Fibroblast of skin of left quadriceps (primary cell): Measurements from ENCODE around the gene IL17F.
A peak's percentile ranks its signal among the peaks of the same experiment; 100 is the strongest.

Experiments used
- DNase-seq, 2 experiments: peaks; one replicate each; pipeline ENCODE4 v3.0.0-alpha.2; 2013; ENCODE audit warnings: low read depth in 2 of 2

The IL17F gene

GRCh38 chr6:52244400-52244799 is at the start of gene IL17F:
IL17F (minus strand) TSS chr6:52244500; CDS start chr6:52244429, 71 bp downstream.
- DNase-seq: no peak

DNA sequence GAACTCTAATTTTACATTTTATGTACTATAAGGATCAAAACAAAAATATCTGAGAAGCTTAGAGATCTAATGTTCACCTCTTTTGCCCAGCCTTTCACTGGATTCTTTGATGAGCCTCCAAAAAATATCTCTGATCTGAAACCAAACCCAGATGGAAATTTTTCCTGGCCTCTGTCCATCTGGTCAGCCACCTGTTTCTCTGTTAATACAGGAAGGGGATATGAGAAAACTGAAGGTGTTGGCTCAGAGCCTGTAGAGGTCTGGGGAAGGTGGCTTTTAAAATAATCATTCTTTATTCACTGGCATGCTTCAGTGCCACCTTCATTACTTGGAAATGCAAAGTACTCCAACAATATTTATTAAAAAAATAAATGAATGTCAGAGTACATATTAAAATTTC is 48.8 kb upstream of the IL17F start:
- no peak for DNase-seq

- DNase-seq: no peak
Observed at GRCh38 chr6:52288841-52289240, 44.5 kb upstream of the IL17F start.

DNA sequence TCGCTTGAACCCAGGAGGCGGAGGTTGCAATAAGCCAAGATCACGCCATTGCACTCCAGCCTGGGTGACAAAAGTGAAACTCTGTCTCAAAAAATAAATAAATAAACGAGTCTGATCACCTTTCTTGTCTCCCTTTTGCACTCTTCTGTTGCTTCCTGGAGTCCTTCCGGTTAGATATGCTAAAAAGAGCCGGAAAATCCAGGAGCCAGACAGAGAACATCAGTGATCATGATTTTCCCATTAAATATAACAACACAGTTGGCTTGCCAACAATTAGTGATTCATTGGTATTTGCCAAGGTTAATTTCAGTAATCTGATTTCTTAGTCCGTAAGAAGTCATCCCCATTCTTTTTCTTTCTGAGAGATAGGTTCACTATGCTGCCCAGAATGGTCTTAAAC is 43.9 kb upstream of the IL17F start:
- no peak for DNase-seq

GRCh38 chr6:52286798-52287432 is 42.6 kb upstream of the IL17F start:
- DNase-seq: peak; percentile 37 to 53

DNA sequence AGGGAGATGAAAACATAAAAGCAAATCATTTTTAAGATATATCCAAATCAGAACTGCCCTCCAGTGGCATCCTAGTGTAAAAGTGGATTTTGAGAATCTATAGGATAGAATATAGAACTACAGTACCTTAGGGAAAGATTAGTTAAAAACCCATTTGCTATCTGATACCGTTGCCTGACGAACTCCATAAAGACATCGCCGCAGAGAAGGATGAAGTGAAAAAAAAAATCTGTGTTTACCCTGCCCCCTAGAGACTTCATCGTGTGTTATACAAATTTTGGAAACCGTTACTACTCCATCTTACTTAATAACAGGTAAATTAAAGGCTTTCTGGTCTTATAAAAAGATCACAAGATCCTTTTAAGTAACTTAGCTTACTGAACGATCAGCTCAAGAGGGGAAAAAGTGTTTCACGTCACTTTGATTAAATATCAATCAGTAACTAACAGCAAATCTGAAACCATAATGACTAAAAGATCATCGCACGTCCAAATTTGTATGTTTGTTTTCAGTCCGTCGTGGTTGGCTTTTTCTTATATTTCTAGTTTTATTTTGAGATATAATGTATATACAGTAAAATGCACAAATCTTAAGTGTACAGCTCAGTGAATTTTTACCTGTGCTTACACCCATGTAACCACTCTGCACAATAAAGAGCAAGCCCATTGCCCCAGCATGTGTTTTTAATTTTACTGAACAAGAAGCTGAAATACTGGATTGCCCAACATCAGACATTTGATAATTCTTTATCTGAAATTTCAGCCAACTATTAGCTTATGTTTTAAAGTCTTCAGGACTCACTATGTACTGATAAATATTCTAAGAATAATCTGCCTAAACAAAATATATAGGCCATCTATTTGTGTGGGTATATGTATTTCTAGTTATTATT is 41.1 kb upstream of the IL17F start:
- DNase-seq: peak in 1 of 2 experiments; percentile 28

GRCh38 chr6:52284460-52285176 is 40.3 kb upstream of the IL17F start, which contains the start of gene MCM3:
MCM3 (minus strand) TSS chr6:52284742; CDS start chr6:52284674, 68 bp downstream.
- peak; percentile 98 to 99 for DNase-seq

GRCh38 chr6:52284131-52284459 is 39.8 kb upstream of the IL17F start:
- no peak for DNase-seq

DNA sequence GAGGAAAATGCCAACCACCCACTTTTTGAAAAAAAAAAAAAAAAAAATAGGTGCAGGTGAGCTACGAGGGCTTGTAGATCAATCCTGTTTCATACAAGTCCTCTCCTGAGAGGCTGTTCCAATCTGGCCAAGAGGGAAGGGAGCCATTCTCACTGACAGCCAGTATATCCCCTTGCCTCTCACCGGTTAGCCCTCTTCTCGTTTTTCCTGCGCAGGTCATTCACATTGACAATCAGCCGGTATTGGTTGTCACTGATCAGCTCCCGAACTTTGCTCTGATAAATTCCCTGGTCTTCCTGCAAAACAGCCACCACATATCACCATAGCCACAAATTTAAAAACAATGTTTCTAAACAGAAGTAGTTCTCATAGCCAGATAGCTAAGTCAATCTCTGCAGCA is 38.8 kb upstream of the IL17F start:
- DNase-seq: no peak

DNA sequence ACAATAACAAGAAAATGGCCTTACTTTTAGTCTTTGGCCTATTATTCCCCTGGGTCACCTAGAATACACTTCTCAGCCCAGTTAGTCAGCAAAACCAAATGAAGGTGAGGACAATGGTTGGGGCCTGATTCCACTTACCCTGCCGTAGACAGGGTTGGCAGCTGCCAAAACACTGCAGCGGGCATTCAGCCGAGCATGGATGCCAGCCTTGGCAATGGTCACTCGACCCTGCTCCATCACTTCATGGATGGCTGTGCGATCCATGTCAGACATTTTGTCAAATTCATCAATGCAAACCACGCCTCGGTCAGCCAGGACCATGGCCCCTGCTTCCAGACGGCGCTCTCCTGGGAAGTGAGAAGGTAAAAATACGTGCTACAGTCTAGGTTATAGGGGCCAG is 31.8 kb upstream of the IL17F start:
- DNase-seq: no peak

DNA sequence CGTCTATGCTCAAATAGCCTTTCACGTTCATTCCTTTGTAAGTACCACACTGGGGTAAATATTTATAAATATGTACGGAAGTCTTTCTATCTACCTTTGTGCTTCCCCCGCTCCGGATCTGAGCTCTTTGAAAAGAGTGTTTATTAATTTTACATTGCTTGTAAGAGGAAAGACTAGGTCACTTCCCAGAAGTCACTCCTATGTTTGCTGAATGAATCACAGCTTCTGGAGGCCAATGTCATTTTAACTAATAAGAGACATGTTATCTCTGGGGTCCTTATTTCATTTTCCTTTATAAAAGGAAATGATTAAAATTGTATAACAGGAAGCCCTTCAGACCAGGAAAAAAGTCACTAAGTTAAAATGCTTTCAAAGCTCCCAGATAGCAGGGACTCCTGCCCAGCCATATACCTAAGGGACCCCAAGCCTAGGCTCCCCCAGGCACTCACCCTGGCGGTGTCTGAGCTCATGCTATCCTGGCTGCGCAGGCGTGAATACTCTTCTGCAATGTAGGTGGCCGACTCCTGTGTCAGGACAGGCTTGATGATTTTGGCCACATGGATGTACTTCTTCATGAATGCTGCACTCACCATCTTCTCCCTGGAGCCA is 27.7 kb upstream of the IL17F start:
- no peak for DNase-seq

GRCh38 chr6:52263709-52264540 is 19.6 kb upstream of the IL17F start:
- peak; percentile 39 to 40 for DNase-seq

- DNase-seq: no peak
Observed at GRCh38 chr6:52262620-52263344, 18.5 kb upstream of the IL17F start.

- peak; percentile 86 for DNase-seq
Observed at GRCh38 chr6:52261229-52261628, 16.9 kb upstream of the IL17F start.

- DNase-seq: no peak
Observed at GRCh38 chr6:52260634-52261033, 16.3 kb upstream of the IL17F start.

DNA sequence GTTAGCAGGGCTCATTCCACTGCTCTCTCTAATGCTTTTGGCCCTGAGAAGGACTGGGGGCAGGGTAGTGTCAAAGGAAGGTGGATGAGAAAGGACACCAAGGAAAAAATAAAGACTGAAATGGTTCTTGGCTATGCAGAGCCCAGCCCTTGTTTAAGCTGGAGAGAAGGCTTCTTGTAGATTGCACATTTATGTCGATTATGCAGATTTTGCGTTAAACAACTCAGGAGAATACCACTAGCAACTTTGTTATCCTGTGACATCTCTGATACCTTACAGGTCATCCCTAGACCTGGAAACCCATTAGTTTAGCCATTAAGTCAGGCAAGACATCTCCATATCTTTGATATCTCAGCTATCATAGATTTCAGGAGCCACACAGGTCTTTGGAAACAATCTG is 11.1 kb upstream of the IL17F start:
- DNase-seq: no peak

- DNase-seq: no peak
Observed at GRCh38 chr6:52254731-52255378, 10.6 kb upstream of the IL17F start.

- DNase-seq: no peak
Observed at GRCh38 chr6:52253494-52253893, 9.2 kb upstream of the IL17F start.

DNA sequence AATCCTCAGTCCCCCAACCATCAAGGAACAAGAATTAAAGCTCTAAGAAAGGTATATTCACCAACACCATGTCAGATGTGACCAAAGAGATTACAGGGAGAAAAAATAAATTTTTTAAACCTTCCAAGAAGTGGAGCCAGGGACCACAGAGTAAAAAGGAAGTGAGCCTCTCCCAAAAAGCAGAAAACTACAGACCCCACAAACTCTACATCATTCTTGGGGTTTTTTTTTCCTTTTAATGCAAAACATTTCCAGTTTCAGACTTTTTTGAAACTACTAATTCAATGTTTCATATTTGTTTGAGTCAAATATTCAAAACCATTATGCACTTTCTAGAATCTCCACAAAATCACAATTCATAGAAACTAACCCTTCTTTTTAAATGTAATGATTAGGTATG is 6.8 kb upstream of the IL17F start:
- DNase-seq: no peak

GRCh38 chr6:52249078-52249477 is 4.8 kb upstream of the IL17F start:
- no peak for DNase-seq
